H1 (cell line): Measurements from ENCODE around the gene ADH1C.

Experiments used
- POLR2A ChIP-seq, 2 experiments: IDR thresholded peaks; 1 replicate in 1 of 2; 2 replicates in 1 of 2; pipeline ENCODE4 v1.6.1; 2011; ENCODE audit warnings: low read depth in 2 of 2, low read length in 2 of 2, mild to moderate bottlenecking in 2 of 2; ENCODE audit errors: control extremely low read depth in 1 of 2
- RAD21 ChIP-seq, 2 experiments: IDR thresholded peaks in 1 of 2; conservative IDR thresholded peaks in 1 of 2; 2 replicates each; pipeline ENCODE4 v1.6.1; 2011; ENCODE audit warnings: low read depth in 2 of 2, low read length in 2 of 2, improper control_type of control experiment in 1 of 2, inconsistent platforms in 1 of 2, mild to moderate bottlenecking in 1 of 2, moderate library complexity in 1 of 2
- TF ChIP-seq, protein P1 (sequence below), 3 experiments: IDR thresholded peaks; 1 replicate in 2 of 3; 2 replicates in 1 of 3; pipeline versions ENCODE4 v1.5.1 to v1.6.1; 2011; ENCODE audit warnings: low read length in 3 of 3, mild to moderate bottlenecking in 3 of 3, inconsistent platforms in 2 of 3, low read depth in 1 of 3, moderate library complexity in 1 of 3; ENCODE audit not compliant: insufficient read depth in 1 of 3; ENCODE audit errors: control extremely low read depth in 1 of 3
- TF ChIP-seq, protein P2 (sequence below): IDR thresholded peaks from 2 replicates; pipeline ENCODE4 v1.6.1; 2012; ENCODE audit warnings: low read length, inconsistent platforms

DNA sequence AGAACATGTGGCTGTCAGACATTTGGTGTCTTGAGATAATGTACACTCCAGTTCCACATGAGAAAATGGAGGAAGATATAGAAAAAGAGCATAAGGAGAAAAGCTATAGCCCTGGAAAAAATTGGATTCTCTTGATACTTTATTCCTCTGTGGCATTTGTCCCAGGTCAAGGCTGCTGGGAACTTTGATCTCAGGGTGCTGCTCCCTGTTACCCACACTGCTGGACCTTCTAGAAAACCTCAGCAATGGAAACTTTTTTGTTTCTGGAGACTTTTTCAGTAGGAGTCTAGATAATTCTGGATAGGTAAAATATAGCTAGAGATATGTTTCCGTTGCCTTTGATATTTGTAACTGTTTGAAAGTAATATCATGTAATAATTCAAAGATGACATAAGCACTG is 11.1 kb downstream of the ADH1C start:
- TF ChIP-seq, protein P1, sequence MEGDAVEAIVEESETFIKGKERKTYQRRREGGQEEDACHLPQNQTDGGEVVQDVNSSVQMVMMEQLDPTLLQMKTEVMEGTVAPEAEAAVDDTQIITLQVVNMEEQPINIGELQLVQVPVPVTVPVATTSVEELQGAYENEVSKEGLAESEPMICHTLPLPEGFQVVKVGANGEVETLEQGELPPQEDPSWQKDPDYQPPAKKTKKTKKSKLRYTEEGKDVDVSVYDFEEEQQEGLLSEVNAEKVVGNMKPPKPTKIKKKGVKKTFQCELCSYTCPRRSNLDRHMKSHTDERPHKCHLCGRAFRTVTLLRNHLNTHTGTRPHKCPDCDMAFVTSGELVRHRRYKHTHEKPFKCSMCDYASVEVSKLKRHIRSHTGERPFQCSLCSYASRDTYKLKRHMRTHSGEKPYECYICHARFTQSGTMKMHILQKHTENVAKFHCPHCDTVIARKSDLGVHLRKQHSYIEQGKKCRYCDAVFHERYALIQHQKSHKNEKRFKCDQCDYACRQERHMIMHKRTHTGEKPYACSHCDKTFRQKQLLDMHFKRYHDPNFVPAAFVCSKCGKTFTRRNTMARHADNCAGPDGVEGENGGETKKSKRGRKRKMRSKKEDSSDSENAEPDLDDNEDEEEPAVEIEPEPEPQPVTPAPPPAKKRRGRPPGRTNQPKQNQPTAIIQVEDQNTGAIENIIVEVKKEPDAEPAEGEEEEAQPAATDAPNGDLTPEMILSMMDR (IDR thresholded peaks at IDR 0.05; ENCODE audit: control extremely low read depth in 1 of 3, insufficient read depth in 1 of 3, low read depth in 1 of 3, low read length in 3 of 3) = no peak
- TF ChIP-seq RAD21 (IDR thresholded peaks at IDR 0.05 in 1 of 2, conservative IDR thresholded peaks at IDR 0.05 in 1 of 2; ENCODE audit: low read depth in 2 of 2, low read length in 2 of 2) (no peak), POLR2A (IDR thresholded peaks at IDR 0.05; ENCODE audit: control extremely low read depth in 1 of 2, low read depth in 2 of 2, low read length in 2 of 2) (no peak)
- TF ChIP-seq, protein P2, sequence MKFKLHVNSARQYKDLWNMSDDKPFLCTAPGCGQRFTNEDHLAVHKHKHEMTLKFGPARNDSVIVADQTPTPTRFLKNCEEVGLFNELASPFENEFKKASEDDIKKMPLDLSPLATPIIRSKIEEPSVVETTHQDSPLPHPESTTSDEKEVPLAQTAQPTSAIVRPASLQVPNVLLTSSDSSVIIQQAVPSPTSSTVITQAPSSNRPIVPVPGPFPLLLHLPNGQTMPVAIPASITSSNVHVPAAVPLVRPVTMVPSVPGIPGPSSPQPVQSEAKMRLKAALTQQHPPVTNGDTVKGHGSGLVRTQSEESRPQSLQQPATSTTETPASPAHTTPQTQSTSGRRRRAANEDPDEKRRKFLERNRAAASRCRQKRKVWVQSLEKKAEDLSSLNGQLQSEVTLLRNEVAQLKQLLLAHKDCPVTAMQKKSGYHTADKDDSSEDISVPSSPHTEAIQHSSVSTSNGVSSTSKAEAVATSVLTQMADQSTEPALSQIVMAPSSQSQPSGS = no peak
